ENCODE data around the gene ORAI2. TPM values are rescaled to one million over a fixed set of nuclear protein-coding genes. Genes with fewer than 3 reads are reported as not detected.

The ORAI2 gene
- total and polyA plus RNA-seq, 2 of the 8 experiments (the other 6 are each of a cell fraction or from before 2014, with no cell fraction given): 20.7 to 35.2 TPM

GRCh38 chr7:102424129-102424551 lies 9.2 kb upstream of the ORAI2 start:
- Histone ChIP-seq H2BK5ac (ENCODE audit: low read depth, low read length) (peak overlapping the region; percentile 63; the same call in 1 of the 2 replicates), H2AFZ (ENCODE audit: low read length) (no peak overlapping the region), H3K23me2 (ENCODE audit: low read depth, low read length) (no peaks in the 10 kb centered on the region), H2BK120ac (replicated peaks; ENCODE audit: low read depth, low read length) (no peak overlapping the region), H3K79me2 (ENCODE audit: control insufficient read depth in 1 of 2, insufficient read depth in 2 of 2, low read length in 2 of 2) (no peaks in the 10 kb centered on the region), H3K9me3 (ENCODE audit: insufficient read depth in 2 of 2, low read depth in 1 of 2, low read length in 1 of 2) (no peaks in the 10 kb centered on the region), H2AK5ac (ENCODE audit: low read depth, low read length) (no peak overlapping the region), H3K36me3 (ENCODE audit: control insufficient read depth in 2 of 4, insufficient read depth in 4 of 4, low read length in 3 of 4) (peaks cover 2 to 14% (median 7%) of the 10 kb centered on the region in 4 experiments; a peak in 6 of 8 replicates), H3K4me1 (replicated peaks in 1 of 4; ENCODE audit: control insufficient read depth in 3 of 4, insufficient read depth in 4 of 4, low read length in 3 of 4) (peaks cover 0 to 14% (median 1%) of the 10 kb centered on the region in 4 experiments; a peak in 2 of 7 replicates), H3K27me3 (replicated peaks in 1 of 4; ENCODE audit: control insufficient read depth in 3 of 4, extremely low read depth in 1 of 4, insufficient read depth in 3 of 4, low read length in 3 of 4) (no peaks in the 10 kb centered on the region), H3K14ac (ENCODE audit: insufficient read length) (no peak overlapping the region), H2BK12ac (ENCODE audit: low read depth, low read length) (0 out of 2 replicates have a peak overlapping the region, but pooled peaks have one; percentile 27), H3K23ac (ENCODE audit: insufficient read length) (no peak overlapping the region), H3K56ac (replicated peaks; ENCODE audit: insufficient read length, low read depth, low read length) (no peak overlapping the region), H3K27ac (ENCODE audit: low read depth, low read length) (peak overlapping the region; percentile 53; the same call in 1 of the 2 replicates), H4K20me1 (replicated peaks in 1 of 2; ENCODE audit: control insufficient read depth in 1 of 2, insufficient read depth in 2 of 2, low read length in 2 of 2) (peaks cover 3 to 9% of the 10 kb centered on the region in 2 experiments), H3K79me1 (ENCODE audit: low read depth, low read length) (no peaks in the 10 kb centered on the region; the same call in 1 of the 2 replicates), H4K91ac (replicated peaks; ENCODE audit: insufficient read length, low read length) (no peak overlapping the region), H3K18ac (ENCODE audit: extremely low read depth, low read length) (peak overlapping the region; percentile 15; the same call in 1 of the 2 replicates), H2BK15ac (ENCODE audit: low read length) (no peak overlapping the region), H3K4ac (replicated peaks; ENCODE audit: insufficient read length, low read depth, low read length) (no peak overlapping the region), H3K4me3 (ENCODE audit: extremely low read depth in 1 of 4, insufficient read depth in 2 of 4, low read depth in 3 of 4, low read length in 4 of 4) (no peak overlapping the region), H4K8ac (ENCODE audit: extremely low read depth, insufficient read depth, low read length) (no peak overlapping the region; the same call in 1 of the 2 replicates), H4K5ac (ENCODE audit: insufficient read length, low read depth, low read length) (no peak overlapping the region), H3K4me2 (ENCODE audit: insufficient read depth in 1 of 2, low read depth in 2 of 2, low read length in 2 of 2) (no peak overlapping the region), H3K9ac (replicated peaks in 1 of 4; ENCODE audit: extremely low read depth in 1 of 4, low read depth in 3 of 4, low read length in 3 of 4) (no peak overlapping the region; a peak in 2 of 7 replicates), H2BK20ac (ENCODE audit: low read length) (no peak overlapping the region)
- no peak for FAIRE-seq
- ChIA-PET POLR2A (ENCODE audit: partially characterized antibody) (interaction anchor here (0.9 to 9.5 kb wide), 6 partner anchors 10 to 47 kb away, joined by 3 to 49 read pairs (median 3); partner anchors contain the start of gene ORAI2), CTCF (ENCODE audit: partially characterized antibody) (interaction anchor here (0.9 to 3.6 kb wide), 3 partner anchors 11 to 28 kb away, joined by 3 to 12 read pairs (median 11); partner anchors contain the start of gene PRKRIP1)
- 80% methylated on average over 12 of the region's 12 CpGs; no CpG with 5 or more reads in 1 of the 2 experiments for WGBS, 2 experiments (ENCODE audit: extremely low coverage in 1 of 2, insufficient coverage in 1 of 2, insufficient read length in 1 of 2, insufficient replicate concordance in 2 of 2, low coverage in 1 of 2, low lambda C conversion rate in 2 of 2, missing lambda C conversion rate in 1 of 2)
- DNase-seq (ENCODE audit: low read depth in 1 of 2, low spot score in 2 of 2): no peak
- TF ChIP-seq, protein P1, sequence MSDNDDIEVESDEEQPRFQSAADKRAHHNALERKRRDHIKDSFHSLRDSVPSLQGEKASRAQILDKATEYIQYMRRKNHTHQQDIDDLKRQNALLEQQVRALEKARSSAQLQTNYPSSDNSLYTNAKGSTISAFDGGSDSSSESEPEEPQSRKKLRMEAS (IDR thresholded peaks at IDR 0.05): peak; percentile 45; the same call in 1 of the 2 replicates
- TF ChIP-seq EP300 (IDR thresholded peaks at IDR 0.05; ENCODE audit: borderline replicate concordance in 1 of 2, low read depth in 2 of 2, low read length in 2 of 2): no peak
